H1 (cell line): Measurements from ENCODE around the gene EGFLAM. TPM values are rescaled to one million over a fixed set of nuclear protein-coding genes. Genes with fewer than 3 reads are reported as not detected.

Experiments used
- CBX5 ChIP-seq: fragments of 300-800, 300-1000 bp; sonication (generic); IDR thresholded peaks from 2 replicates; pipeline ENCODE4 v1.7.1; 2016; ENCODE audit warnings: antibody characterized with exemption, low read length, low read depth
- HDAC6 ChIP-seq: IDR thresholded peaks from one replicate; pipeline ENCODE4 v1.7.1; 2012; ENCODE audit warnings: low read depth, mild to moderate bottlenecking, inconsistent platforms, low read length, moderate library complexity
- ZNF274 ChIP-seq: IDR thresholded peaks from 2 replicates; pipeline ENCODE4 v1.7.0; 2012; ENCODE audit warnings: low read length, borderline replicate concordance; ENCODE audit errors: extremely low read depth
- polyA plus RNA-seq, 7 experiments: library from polyadenylated mRNA; depleted of rRNA in 3 of 7; stranded (reverse) in 5 of 7; unstranded in 2 of 7; fragments of >200 nt in 5 of 7; fragments of 200-250 nt in 2 of 7; gene quantifications; 1 replicate in 5 of 7; 2 replicates in 1 of 7; 4 replicates in 1 of 7; pipeline versions ENCODE4 v1.2.1 to v1.2.3, GENCODE V29; 2011 to 2013; ENCODE audit warnings: missing spikeins in 2 of 7, mixed read lengths in 2 of 7
- total RNA-seq: library from RNA; stranded (reverse); fragmentation: NEBNext Ultra II Directional; extraction: Animal tissue kit (Norgen Biotek cat#: 25700); gene quantifications from 2 replicates; pipeline ENCODE4 v1.2.1, GENCODE V29; 2021

EGFLAM gene
- total and polyA plus RNA-seq, 2 of the 8 experiments (the other 6 are each of a cell fraction or from before 2014, with no cell fraction given) = 0.20 to 0.24 TPM

GRCh38 chr5:38371596-38371995 lies 113.2 kb downstream of the EGFLAM start (continued):
- no peak for TF ChIP-seq ZNF274
- TF ChIP-seq HDAC6 = no peak
- TF ChIP-seq CBX5 = no peak
